Measurements from ENCODE around the gene POLR2B. TPM values are rescaled to one million over a fixed set of nuclear protein-coding genes. Genes with fewer than 3 reads are reported as not detected.

Gene POLR2B
- total RNA-seq, 1 experiment from 2014 or later = 117 TPM

GRCh38 chr4:57075367-57075766, 96.7 kb downstream of the POLR2B start (continued):
- no peak for TF ChIP-seq AR (CRISPR knock-in tag; IDR thresholded peaks at IDR 0.05)

GRCh38 chr4:57076646-57077045, 98.0 kb downstream of the POLR2B start:
- H3K36me3 Mint-ChIP-seq = no peaks in the 10 kb centered on the region
- ChIA-PET POLR2A (no interaction called here), CTCF (interaction anchor here (1.1 kb wide), 1 partner anchor 86 kb away, joined by 3 read pairs; no protein-coding TSS in a partner anchor)
- H3K4me3 Mint-ChIP-seq = no peak overlapping the region
- H3K27me3 Mint-ChIP-seq (ENCODE audit: low read depth) = no peaks in the 10 kb centered on the region
- DNase-seq (ENCODE audit: low spot score) = no peak
- no peak for ATAC-seq
- no peak overlapping the region for H3K27ac Mint-ChIP-seq
- no peak for TF ChIP-seq FOXP1 (CRISPR knock-in tag; IDR thresholded peaks at IDR 0.05; ENCODE audit: borderline replicate concordance)
- no peak for TF ChIP-seq MAX (CRISPR knock-in tag; IDR thresholded peaks at IDR 0.05)
- TF ChIP-seq EMX1 (CRISPR knock-in tag; IDR thresholded peaks at IDR 0.05) = no peak
- TF ChIP-seq SMAD3 (CRISPR knock-in tag; IDR thresholded peaks at IDR 0.05; ENCODE audit: borderline replicate concordance) = no peak
- TF ChIP-seq MYBL2 (CRISPR knock-in tag; IDR thresholded peaks at IDR 0.05) = no peak
- TF ChIP-seq PRRX2 (CRISPR knock-in tag; IDR thresholded peaks at IDR 0.05) = no peak
- no peak for TF ChIP-seq CREB1 (CRISPR knock-in tag; IDR thresholded peaks at IDR 0.05)
- no peak for TF ChIP-seq ERG (CRISPR knock-in tag; IDR thresholded peaks at IDR 0.05)
- H3K9me3 Mint-ChIP-seq = peaks cover 11% of the 10 kb centered on the region
- peaks cover 37% of the 10 kb centered on the region for H3K4me1 Mint-ChIP-seq

GRCh38 chr4:57077550-57078343, 99.1 kb downstream of the POLR2B start:
- H3K4me1 Mint-ChIP-seq = peaks cover 43% of the 10 kb centered on the region
- ATAC-seq = peak; percentile 24
- peaks cover 18% of the 10 kb centered on the region for H3K9me3 Mint-ChIP-seq
- no peaks in the 10 kb centered on the region for H3K36me3 Mint-ChIP-seq
- CTCF ChIA-PET = interaction anchor here (0.9 to 1.4 kb wide), 4 partner anchors 15 to 113 kb away, joined by 4 to 9 read pairs (median 6); no protein-coding TSS in a partner anchor
- no peak for DNase-seq (ENCODE audit: low spot score)
- POLR2A ChIA-PET = no interaction called here
- H3K27me3 Mint-ChIP-seq (ENCODE audit: low read depth) = no peaks in the 10 kb centered on the region
- no peak overlapping the region for H3K4me3 Mint-ChIP-seq
- H3K27ac Mint-ChIP-seq = peak overlapping the region; percentile 61; the same call in 1 of the 2 replicates
- TF ChIP-seq NR1H2 (CRISPR knock-in tag; IDR thresholded peaks at IDR 0.05) (no peak), ATF3 (CRISPR knock-in tag; conservative IDR thresholded peaks at IDR 0.05) (no peak), GTF2I (CRISPR knock-in tag; conservative IDR thresholded peaks at IDR 0.05) (peak; percentile 87; the same call in 1 of the 2 replicates), ZNF423 (CRISPR knock-in tag; IDR thresholded peaks at IDR 0.05) (no peak), NFE2L1 (CRISPR knock-in tag; IDR thresholded peaks at IDR 0.05) (peak; percentile 79; the same call in 1 of the 2 replicates), PREB (CRISPR knock-in tag; IDR thresholded peaks at IDR 0.05; ENCODE audit: borderline replicate concordance) (no peak)
